HG03342 (cell line): Measurements from ENCODE around the gene PERP.
A peak's percentile ranks its signal among the peaks of the same experiment; 100 is the strongest.
"Not testable (repeated sequence)": the region's sequence is repeated elsewhere in the genome, so short reads cannot be mapped to it uniquely, and the experiment has no call there.

Experiments used
- ATAC-seq: cut with Tn5 transposase; IDR thresholded peaks from one replicate; pipeline ENCODE4 v1.9.1; 2021; ENCODE audit warnings: mild to moderate bottlenecking, moderate library complexity; ENCODE audit not compliant: unreplicated experiment

The PERP gene

GRCh38 chr6:138107078-138107751 is at the start of gene PERP:
PERP (minus strand) TSS chr6:138107419; CDS start chr6:138107340, 79 bp downstream.
- ATAC-seq, result no peak

- ATAC-seq, result no peak
These were observed 48.2 kb upstream of the PERP start for GRCh38 chr6:138155443-138155842.

GRCh38 chr6:138146544-138146943 is 39.3 kb upstream of the PERP start:
- no peak for ATAC-seq

GRCh38 chr6:138145402-138145801 is 38.2 kb upstream of the PERP start:
- ATAC-seq, result peak; percentile 72

- ATAC-seq, result no peak
These were observed 35.6 kb upstream of the PERP start for GRCh38 chr6:138142806-138143205.

GRCh38 chr6:138129190-138129589 is 22.0 kb upstream of the PERP start:
- no peak for ATAC-seq

GRCh38 chr6:138128096-138128495 is 20.9 kb upstream of the PERP start:
- no peak for ATAC-seq

GRCh38 chr6:138124096-138124495 is 16.9 kb upstream of the PERP start:
- no peak for ATAC-seq

- no peak for ATAC-seq
These were observed 12.8 kb upstream of the PERP start for GRCh38 chr6:138119976-138120375.

- not testable (repeated sequence) for ATAC-seq
These were observed 12.0 kb upstream of the PERP start for GRCh38 chr6:138119229-138119628.

GRCh38 chr6:138117376-138117914 is 10.2 kb upstream of the PERP start:
- ATAC-seq, result no peak

- ATAC-seq, result no peak
These were observed 9.4 kb upstream of the PERP start for GRCh38 chr6:138116661-138116999.

- ATAC-seq, result peak; percentile 75
These were observed 8.8 kb upstream of the PERP start for GRCh38 chr6:138115877-138116660.

GRCh38 chr6:138115201-138115600 is 8.0 kb upstream of the PERP start:
- ATAC-seq, result no peak

GRCh38 chr6:138113588-138114210 is 6.5 kb upstream of the PERP start:
- no peak for ATAC-seq

GRCh38 chr6:138110229-138110628 is 3.0 kb upstream of the PERP start:
- ATAC-seq, result no peak

GRCh38 chr6:138109042-138109997 is 2.1 kb upstream of the PERP start:
- peak; percentile 67 for ATAC-seq

- ATAC-seq, result no peak
These were observed 753 bp upstream of the PERP start for GRCh38 chr6:138107752-138108592.

- ATAC-seq, result no peak
These were observed 548 bp downstream of the PERP start for GRCh38 chr6:138106665-138107077.
